ENCODE data around the gene NCOA4.
"Not testable (repeated sequence)": the region's sequence is repeated elsewhere in the genome, so short reads cannot be mapped to it uniquely, and the experiment has no call there.

The NCOA4 gene

GRCh38 chr10:46052057-46052790, 21.8 kb upstream of the NCOA4 start:
- no peak for DNase-seq

- DNase-seq: no peak
Measured at GRCh38 chr10:46050941-46051623, 20.7 kb upstream of the NCOA4 start.

- DNase-seq: not testable (repeated sequence)
Measured at GRCh38 chr10:46049497-46049831, 19.0 kb upstream of the NCOA4 start.

GRCh38 chr10:46048152-46048551, 17.7 kb upstream of the NCOA4 start:
- DNase-seq: no peak

GRCh38 chr10:46046261-46046660, 15.8 kb upstream of the NCOA4 start, which contains the start of gene MSMB:
TSS of gene MSMB (minus strand) at chr10:46046269. CDS start at chr10:46046237, 32 bp downstream.
- no peak for DNase-seq

GRCh38 chr10:46042527-46042926, 12.1 kb upstream of the NCOA4 start:
- DNase-seq: no peak

GRCh38 chr10:46040004-46040403, 9.6 kb upstream of the NCOA4 start:
- no peak for DNase-seq

GRCh38 chr10:46037107-46037825, 6.8 kb upstream of the NCOA4 start:
- DNase-seq: no peak

- no peak for DNase-seq
Measured at GRCh38 chr10:46035923-46036849, 5.8 kb upstream of the NCOA4 start.

GRCh38 chr10:46033602-46034011, 3.2 kb upstream of the NCOA4 start:
- no peak for DNase-seq

GRCh38 chr10:46031648-46032532, 1.5 kb upstream of the NCOA4 start:
- no peak for DNase-seq

- no peak for DNase-seq
Measured at GRCh38 chr10:46029461-46030030, 877 bp downstream of the NCOA4 start.

GRCh38 chr10:46028584-46029460, 1.6 kb downstream of the NCOA4 start:
- DNase-seq: peak; percentile 19

- DNase-seq: no peak
Measured at GRCh38 chr10:46026106-46026505, 4.3 kb downstream of the NCOA4 start.

- DNase-seq: no peak
Measured at GRCh38 chr10:46025406-46025805, 5.0 kb downstream of the NCOA4 start.

GRCh38 chr10:46024948-46025347, 5.5 kb downstream of the NCOA4 start:
- DNase-seq: no peak

- peak; percentile 81 for DNase-seq
Measured at GRCh38 chr10:46022978-46023702, 7.3 kb downstream of the NCOA4 start.

GRCh38 chr10:46020344-46020657, 10.1 kb downstream of the NCOA4 start:
- no peak for DNase-seq

GRCh38 chr10:46019569-46020343, 10.7 kb downstream of the NCOA4 start:
- no peak for DNase-seq
